HepG2 (cell line): ENCODE measurements around the gene SERTAD3. TPM values are rescaled to one million over a fixed set of nuclear protein-coding genes. Genes with fewer than 3 reads are reported as not detected.

Experiments
- CBX1 ChIP-seq: IDR thresholded peaks from one replicate; pipeline ENCODE4 v1.6.1; 2016; ENCODE audit warnings: antibody characterized with exemption, low read depth
- CBX2 ChIP-seq, 2 experiments: fragments of 200-600 bp in 1 of 2; sonication (generic); formaldehyde crosslinking in 1 of 2; IDR thresholded peaks; 2 replicates each; pipeline versions ENCODE4 v1.7.0 to v1.8.1; 2018 to 2022; ENCODE audit warnings: low read depth in 2 of 2, low read length in 1 of 2, mild to moderate bottlenecking in 1 of 2, missing genetic modification reagents in 1 of 2
- FOXC1 ChIP-seq: sonication (generic); formaldehyde crosslinking; IDR thresholded peaks from 2 replicates; pipeline ENCODE4 v1.8.0; 2022; ENCODE audit warnings: mild to moderate bottlenecking, missing genetic modification reagents, borderline replicate concordance
- FOXK1 ChIP-seq: sonication (generic); formaldehyde crosslinking; IDR thresholded peaks from 2 replicates; pipeline ENCODE4 v1.4.0; 2020; ENCODE audit warnings: low read depth, missing genetic modification reagents, borderline replicate concordance
- GATAD2A ChIP-seq: IDR thresholded peaks from 2 replicates; pipeline ENCODE4 v1.6.1; 2016
- KAT8 ChIP-seq: IDR thresholded peaks from 2 replicates; pipeline ENCODE4 v1.6.1; 2016; ENCODE audit warnings: missing genetic modification reagents, missing compliant biosample characterization
- KDM1A ChIP-seq: IDR thresholded peaks from 2 replicates; pipeline ENCODE4 v1.6.1; 2016; ENCODE audit warnings: missing compliant biosample characterization
- NFIB ChIP-seq: sonication (generic); formaldehyde crosslinking; IDR thresholded peaks from 2 replicates; pipeline ENCODE4 v1.9.0; 2021; ENCODE audit warnings: missing genetic modification reagents, mild to moderate bottlenecking, borderline replicate concordance
- NR2F1 ChIP-seq, 2 experiments: fragments of 450-650 bp in 1 of 2; formaldehyde crosslinking in 1 of 2; IDR thresholded peaks; 2 replicates each; pipeline versions ENCODE4 v1.5.0 to v1.6.1; 2016 to 2020; ENCODE audit warnings: mild to moderate bottlenecking in 1 of 2, missing compliant biosample characterization in 1 of 2, missing genetic modification reagents in 1 of 2, moderate library complexity in 1 of 2
- PHF21A ChIP-seq: sonication (generic); formaldehyde crosslinking; IDR thresholded peaks from 2 replicates; pipeline ENCODE4 v1.5.0; 2020; ENCODE audit warnings: mild to moderate bottlenecking, missing genetic modification reagents
- POLR2A ChIP-seq, 2 experiments: IDR thresholded peaks; 2 replicates each; pipeline ENCODE4 v1.6.1; 2011; ENCODE audit warnings: low read depth in 2 of 2, low read length in 2 of 2, mild to moderate bottlenecking in 1 of 2, moderate library complexity in 1 of 2; ENCODE audit not compliant: insufficient read depth in 1 of 2
- SMYD3 ChIP-seq: sonication (generic); formaldehyde crosslinking; IDR thresholded peaks from 2 replicates; pipeline ENCODE4 v1.8.1; 2023; ENCODE audit warnings: mild to moderate bottlenecking, missing genetic modification reagents
- SP4 ChIP-seq: sonication (generic); formaldehyde crosslinking; IDR thresholded peaks from 2 replicates; pipeline ENCODE4 v1.8.1; 2023; ENCODE audit warnings: mild to moderate bottlenecking, missing genetic modification reagents
- TEAD3 ChIP-seq: optimal IDR thresholded peaks from 2 replicates; pipeline ENCODE3; 2016; ENCODE audit warnings: borderline replicate concordance
- U2AF1 ChIP-seq: fragments of 200-400 bp; formaldehyde crosslinking; optimal IDR thresholded peaks from 2 replicates; pipeline ENCODE3; 2017; ENCODE audit warnings: mild to moderate bottlenecking, low read depth, low read length
- ZC3H4 ChIP-seq: sonication (generic); formaldehyde crosslinking; IDR thresholded peaks from 2 replicates; pipeline ENCODE4 v1.4.0; 2020; ENCODE audit warnings: missing genetic modification reagents, borderline replicate concordance
- ZFYVE20 ChIP-seq: sonication (generic); formaldehyde crosslinking; IDR thresholded peaks from 2 replicates; pipeline ENCODE4 v1.8.0; 2023; ENCODE audit warnings: low read depth, mild to moderate bottlenecking, moderate library complexity, missing genetic modification reagents, borderline replicate concordance
- ZNF143 ChIP-seq: sonication (generic); formaldehyde crosslinking; IDR thresholded peaks from 2 replicates; pipeline ENCODE4 v1.4.0; 2020; ENCODE audit warnings: missing genetic modification reagents
- ZNF350 ChIP-seq: sonication (generic); formaldehyde crosslinking; IDR thresholded peaks from 2 replicates; pipeline ENCODE4 v1.4.0; 2020; ENCODE audit warnings: mild to moderate bottlenecking, low read depth, missing genetic modification reagents, borderline replicate concordance
- ZNF44 ChIP-seq: sonication (generic); formaldehyde crosslinking; IDR thresholded peaks from 2 replicates; pipeline ENCODE4 v1.5.1; 2020; ENCODE audit warnings: mild to moderate bottlenecking, missing genetic modification reagents
- ZNF460 ChIP-seq: sonication (generic); formaldehyde crosslinking; IDR thresholded peaks from 2 replicates; pipeline ENCODE4 v1.5.1; 2020; ENCODE audit warnings: missing genetic modification reagents, mild to moderate bottlenecking, borderline replicate concordance
- ZNF468 ChIP-seq: sonication (generic); formaldehyde crosslinking; IDR thresholded peaks from 2 replicates; pipeline ENCODE4 v1.8.0; 2022; ENCODE audit warnings: mild to moderate bottlenecking, moderate library complexity, missing genetic modification reagents
- ZNF652 ChIP-seq: IDR thresholded peaks from 2 replicates; pipeline ENCODE4 v1.6.1; 2016; ENCODE audit warnings: low read depth, borderline replicate concordance
- ZNF773 ChIP-seq: sonication (generic); formaldehyde crosslinking; IDR thresholded peaks from 2 replicates; pipeline ENCODE4 v1.4.0; 2020; ENCODE audit warnings: missing genetic modification reagents, borderline replicate concordance
- ZSCAN20 ChIP-seq: sonication (generic); formaldehyde crosslinking; IDR thresholded peaks from 2 replicates; pipeline ENCODE4 v1.4.0; 2020; ENCODE audit warnings: missing genetic modification reagents, mild to moderate bottlenecking, borderline replicate concordance
- polyA plus RNA-seq, 8 experiments: library from polyadenylated mRNA; depleted of rRNA in 3 of 8; stranded (reverse) in 7 of 8; unstranded in 1 of 8; fragments of >200 nt; fragmentation: Illumina TruSeq in 4 of 8; extraction: Trizol in 4 of 8; gene quantifications; 2 replicates each; pipeline versions ENCODE4 v1.2.1 to v1.2.3, GENCODE V29; 2011 to 2016; ENCODE audit warnings: low read depth in 4 of 8, missing spikeins in 1 of 8, mixed read lengths in 1 of 8; ENCODE audit not compliant: insufficient read depth in 1 of 8
- total RNA-seq, 5 experiments: library from RNA; depleted of rRNA; stranded (reverse); fragments of >200 nt; fragmentation: Illumina TruSeq; extraction: Trizol; gene quantifications; 2 replicates each; pipeline ENCODE4 v1.2.3, GENCODE V29; 2016; ENCODE audit warnings: low read depth in 1 of 5
- TF ChIP-seq, protein P1 (sequence below): sonication (generic); formaldehyde crosslinking; IDR thresholded peaks from 2 replicates; pipeline ENCODE4 v1.4.0; 2020; ENCODE audit warnings: low read depth, missing genetic modification reagents
- TF ChIP-seq, protein P2 (sequence below): sonication (generic); formaldehyde crosslinking; IDR thresholded peaks from 2 replicates; pipeline ENCODE4 v1.5.0; 2020; ENCODE audit warnings: missing genetic modification reagents

SERTAD3 gene
- total and polyA plus RNA-seq, 2 of the 13 experiments (the other 11 are each of a cell fraction or from before 2014, with no cell fraction given), result 9.6 to 16.9 TPM

DNA sequence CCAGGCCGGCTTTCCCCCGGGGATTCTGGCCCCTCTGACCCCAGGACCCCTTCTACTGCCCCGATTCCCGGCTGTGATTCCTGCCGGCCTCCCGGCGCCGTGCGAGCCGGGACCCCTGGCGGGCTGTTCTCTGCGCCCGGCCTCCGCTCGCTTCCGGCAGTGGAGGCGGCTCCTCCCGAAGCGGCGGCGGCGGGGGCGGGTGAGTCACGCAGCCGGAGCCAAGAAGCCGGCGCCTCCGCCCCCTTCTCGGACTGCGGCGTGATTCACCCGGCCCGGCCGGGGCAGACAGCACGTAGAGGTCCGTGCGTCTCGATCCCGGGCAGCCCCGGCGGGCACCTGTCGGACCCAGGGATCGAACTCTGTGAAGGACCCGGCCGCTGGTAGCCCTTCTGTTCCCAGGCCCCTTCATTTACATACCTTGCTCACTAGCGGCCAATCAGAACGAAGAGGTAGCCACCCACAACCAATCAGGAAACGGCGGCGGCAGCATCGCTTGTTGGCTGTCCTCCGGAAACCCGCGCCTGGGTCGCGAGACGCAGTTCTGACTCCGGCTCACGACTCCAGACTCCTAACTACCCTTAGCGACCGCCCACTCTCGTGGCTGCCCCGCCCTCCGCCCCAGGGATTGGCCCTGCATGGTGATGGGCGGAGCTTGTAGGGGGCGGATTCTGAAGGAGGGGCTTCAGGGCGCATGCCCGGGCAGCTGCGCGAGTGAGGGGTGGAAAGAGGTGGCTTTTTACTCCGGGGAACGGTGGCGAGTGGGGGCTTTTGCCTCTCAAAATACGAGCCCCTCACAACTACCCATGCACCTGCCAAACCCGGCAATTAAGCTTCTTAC, 18.5 kb downstream of the SERTAD3 start, which contains the start of gene SERTAD1 (continued):
- TF ChIP-seq FOXK1 (CRISPR knock-in tag) (peak; percentile 34; the same call in 1 of the 2 replicates), NFIB (CRISPR knock-in tag) (no peak), SMYD3 (no peak), SP4 (CRISPR knock-in tag) (peak; percentile 97), ZNF350 (CRISPR knock-in tag) (0 out of 2 replicates have a peak, but pooled peaks have one; percentile 44), FOXC1 (CRISPR knock-in tag) (no peak), ZNF773 (CRISPR knock-in tag) (no peak), CBX2 (IDR thresholded peaks at IDR 0.05; ENCODE audit: low read depth, low read length) (peak; percentile 75; the same call in 1 of the 2 replicates), CBX2 (CRISPR knock-in tag; IDR thresholded peaks at IDR 0.05; ENCODE audit: low read depth) (no peak), ZC3H4 (CRISPR knock-in tag) (no peak), PHF21A (CRISPR knock-in tag) (peak; percentile 84), NR2F1 (CRISPR knock-in tag; IDR thresholded peaks at IDR 0.05) (no peak; a peak in 1 of 4 replicates), KAT8 (CRISPR knock-in tag) (peak; percentile 72), ZNF143 (CRISPR knock-in tag) (peak; percentile 53; the same call in 1 of the 2 replicates), CBX1 (peak; percentile 42), ZNF44 (no peak; the same call in 1 of the 2 replicates), KDM1A (no peak), ZFYVE20 (no peak), TEAD3 (peak; percentile 32), GATAD2A (CRISPR knock-in tag) (0 out of 2 replicates have a peak, but pooled peaks have one; percentile 42), ZNF468 (CRISPR knock-in tag) (no peak), ZSCAN20 (CRISPR knock-in tag) (no peak; the same call in 1 of the 2 replicates), POLR2A (IDR thresholded peaks at IDR 0.05; ENCODE audit: insufficient read depth in 1 of 2, low read depth in 2 of 2, low read length in 2 of 2) (peak; percentile 97 to 99), ZNF652 (CRISPR knock-in tag) (no peak; the same call in 1 of the 2 replicates), ZNF460 (CRISPR knock-in tag) (no peak), U2AF1 (peak; percentile 35)
- TF ChIP-seq, protein P1, sequence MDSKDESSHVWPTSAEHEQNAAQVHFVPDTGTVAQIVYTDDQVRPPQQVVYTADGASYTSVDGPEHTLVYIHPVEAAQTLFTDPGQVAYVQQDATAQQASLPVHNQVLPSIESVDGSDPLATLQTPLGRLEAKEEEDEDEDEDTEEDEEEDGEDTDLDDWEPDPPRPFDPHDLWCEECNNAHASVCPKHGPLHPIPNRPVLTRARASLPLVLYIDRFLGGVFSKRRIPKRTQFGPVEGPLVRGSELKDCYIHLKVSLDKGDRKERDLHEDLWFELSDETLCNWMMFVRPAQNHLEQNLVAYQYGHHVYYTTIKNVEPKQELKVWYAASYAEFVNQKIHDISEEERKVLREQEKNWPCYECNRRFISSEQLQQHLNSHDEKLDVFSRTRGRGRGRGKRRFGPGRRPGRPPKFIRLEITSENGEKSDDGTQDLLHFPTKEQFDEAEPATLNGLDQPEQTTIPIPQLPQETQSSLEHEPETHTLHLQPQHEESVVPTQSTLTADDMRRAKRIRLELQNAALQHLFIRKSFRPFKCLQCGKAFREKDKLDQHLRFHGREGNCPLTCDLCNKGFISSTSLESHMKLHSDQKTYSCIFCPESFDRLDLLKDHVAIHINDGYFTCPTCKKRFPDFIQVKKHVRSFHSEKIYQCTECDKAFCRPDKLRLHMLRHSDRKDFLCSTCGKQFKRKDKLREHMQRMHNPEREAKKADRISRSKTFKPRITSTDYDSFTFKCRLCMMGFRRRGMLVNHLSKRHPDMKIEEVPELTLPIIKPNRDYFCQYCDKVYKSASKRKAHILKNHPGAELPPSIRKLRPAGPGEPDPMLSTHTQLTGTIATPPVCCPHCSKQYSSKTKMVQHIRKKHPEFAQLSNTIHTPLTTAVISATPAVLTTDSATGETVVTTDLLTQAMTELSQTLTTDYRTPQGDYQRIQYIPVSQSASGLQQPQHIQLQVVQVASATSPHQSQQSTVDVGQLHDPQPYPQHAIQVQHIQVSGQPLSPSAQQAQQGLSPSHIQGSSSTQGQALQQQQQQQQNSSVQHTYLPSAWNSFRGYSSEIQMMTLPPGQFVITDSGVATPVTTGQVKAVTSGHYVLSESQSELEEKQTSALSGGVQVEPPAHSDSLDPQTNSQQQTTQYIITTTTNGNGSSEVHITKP (CRISPR knock-in tag), result no peak
- TF ChIP-seq, protein P2, sequence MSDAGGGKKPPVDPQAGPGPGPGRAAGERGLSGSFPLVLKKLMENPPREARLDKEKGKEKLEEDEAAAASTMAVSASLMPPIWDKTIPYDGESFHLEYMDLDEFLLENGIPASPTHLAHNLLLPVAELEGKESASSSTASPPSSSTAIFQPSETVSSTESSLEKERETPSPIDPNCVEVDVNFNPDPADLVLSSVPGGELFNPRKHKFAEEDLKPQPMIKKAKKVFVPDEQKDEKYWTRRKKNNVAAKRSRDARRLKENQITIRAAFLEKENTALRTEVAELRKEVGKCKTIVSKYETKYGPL (CRISPR knock-in tag), result no peak
